Stimulated activated naive CD4-positive, alpha-beta T cell treated with Interleukin-2 at 50 U/mL for 16 hours (primary cell): ENCODE results near the gene KRTAP4-5.
"Not testable (repeated sequence)": the region's sequence is repeated elsewhere in the genome, so short reads cannot be mapped to it uniquely, and the experiment has no call there.

Experiments used
- DNase-seq: peaks from one replicate; lab custom pipeline; 2025; lab: John Stamatoyannopoulos, UW

The KRTAP4-5 gene

DNA sequence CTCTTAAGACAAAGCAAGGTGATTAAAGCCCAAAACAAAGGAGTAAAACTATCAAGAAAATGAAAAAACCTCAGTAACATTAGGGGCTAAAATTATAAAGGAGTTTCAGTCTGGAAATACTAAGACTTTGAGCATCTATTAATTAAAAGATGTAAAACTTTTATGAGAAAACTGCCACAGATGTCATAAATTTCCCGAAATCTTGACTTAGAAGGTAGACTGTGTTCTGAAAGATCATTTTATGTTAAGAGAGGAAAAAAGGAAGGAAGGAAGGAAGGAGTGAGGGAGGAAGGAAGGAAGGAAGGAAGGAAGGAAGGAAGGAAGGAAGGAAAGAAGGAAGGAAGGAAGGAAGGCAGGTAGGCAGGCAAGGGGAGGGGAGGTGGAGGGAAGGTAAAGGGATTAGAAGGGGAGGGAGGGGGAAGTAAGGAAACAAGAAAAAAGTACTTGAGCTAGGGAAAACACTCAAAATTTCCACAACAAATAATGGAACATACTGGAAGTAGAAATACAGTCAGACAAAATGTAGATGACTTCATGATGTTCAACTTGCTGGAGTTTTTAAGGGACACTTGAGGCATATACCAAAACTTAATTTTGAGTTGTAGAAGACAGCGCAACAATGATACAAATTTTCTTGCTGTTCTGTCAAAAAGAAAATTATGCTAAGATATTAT lies 2.0 kb downstream of the KRTAP4-5 start:
- DNase-seq: no peak

DNA sequence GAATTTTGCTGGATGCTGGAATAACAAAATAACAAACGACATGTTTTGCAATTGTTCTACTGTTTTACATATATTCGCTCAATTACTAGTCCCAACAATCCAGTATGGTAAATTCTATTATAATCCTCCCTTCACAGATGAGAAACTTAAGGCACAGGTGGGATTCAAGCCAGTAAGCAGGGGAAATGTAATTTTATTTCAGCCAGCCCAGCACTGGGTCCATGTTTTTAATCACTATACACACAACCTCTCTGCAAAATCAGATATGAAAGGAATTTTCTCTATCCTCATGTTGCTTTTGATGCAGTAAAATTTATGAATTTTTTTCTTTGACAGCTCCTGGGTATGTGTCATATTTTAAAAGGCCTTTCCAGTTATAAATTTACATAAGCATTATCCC lies 4.4 kb downstream of the KRTAP4-5 start:
- no peak for DNase-seq

DNA sequence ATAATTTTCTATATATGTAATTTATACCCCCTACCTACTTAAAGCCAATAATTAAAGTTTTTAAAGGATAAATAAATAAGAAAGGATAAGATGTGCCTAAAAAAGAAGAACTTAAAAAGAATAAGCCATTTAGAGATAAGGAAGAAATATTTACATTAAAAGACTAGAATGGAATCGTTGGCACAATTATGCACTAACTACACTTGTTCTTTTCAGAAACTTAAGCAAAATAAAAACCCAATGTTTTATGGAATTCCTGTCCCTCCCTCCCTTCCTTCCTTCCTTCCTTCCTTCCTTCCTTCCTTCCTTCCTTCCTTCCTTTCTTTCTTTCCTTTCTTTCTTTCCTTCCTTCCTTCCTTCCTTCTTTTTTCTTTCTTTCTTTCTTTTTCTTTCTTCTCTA lies 4.8 kb downstream of the KRTAP4-5 start:
- DNase-seq: no peak

DNA sequence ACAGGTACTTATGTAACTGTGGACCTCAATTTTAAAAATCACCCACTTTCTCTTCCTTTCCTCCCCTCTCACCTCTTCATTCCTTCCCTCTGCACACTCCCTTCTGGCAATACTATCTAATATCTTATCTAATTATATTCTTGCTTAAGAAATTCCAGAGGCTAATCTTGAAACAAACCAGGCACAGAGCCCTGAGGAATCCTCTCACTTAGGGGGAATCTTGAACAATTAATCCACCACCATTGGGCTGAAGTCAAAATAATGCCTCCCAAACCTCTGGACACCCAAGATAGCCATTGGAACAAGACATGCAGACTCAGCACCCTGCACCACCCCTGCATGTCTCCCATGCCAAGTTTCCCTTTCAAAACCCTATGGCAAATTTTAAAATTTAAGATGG lies 8.3 kb downstream of the KRTAP4-5 start:
- no peak for DNase-seq

DNA sequence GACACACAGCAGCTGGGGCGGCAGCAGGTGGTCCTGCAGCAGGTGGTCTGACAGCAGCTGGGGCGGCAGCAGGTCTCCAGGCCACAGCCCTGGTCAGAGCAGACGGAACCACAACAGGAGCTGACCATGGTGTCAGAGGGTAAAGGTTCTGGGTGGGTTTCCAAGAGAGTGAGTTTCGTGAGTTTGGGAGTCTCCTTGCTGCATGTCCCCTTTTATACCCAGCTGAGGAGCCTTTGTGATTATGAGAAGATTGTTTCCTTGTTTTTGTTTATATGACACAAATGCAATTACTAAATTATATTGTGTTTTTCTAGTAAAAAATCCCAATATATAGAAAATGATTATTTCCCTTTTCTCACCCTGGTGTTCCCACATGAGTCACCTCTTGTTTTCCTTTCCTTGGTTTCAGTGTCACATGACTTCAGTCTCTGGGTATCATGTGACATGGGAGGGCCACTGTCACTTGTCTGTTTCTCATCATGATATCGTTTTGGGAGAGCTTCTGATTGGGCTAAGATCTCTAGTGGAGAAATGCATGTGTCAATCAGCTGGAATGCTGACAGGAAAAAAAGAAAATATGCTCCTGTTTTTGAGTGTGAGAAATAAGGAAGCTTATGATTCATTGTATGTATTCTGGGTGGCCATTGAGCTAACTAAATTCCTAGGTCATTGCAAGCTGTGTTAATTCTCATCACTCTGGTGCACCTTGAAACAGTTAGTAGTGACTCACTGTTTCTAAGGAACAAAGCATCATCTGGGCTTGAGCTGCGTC lies 9.1 kb downstream of the KRTAP4-5 start, which contains the start of gene KRTAP4-6:
Gene KRTAP4-6, minus strand, starts transcription at position 185 of the 772 bp plus-strand sequence. Its CDS starts 57 bp downstream, at position 128.
- no peak for DNase-seq

DNA sequence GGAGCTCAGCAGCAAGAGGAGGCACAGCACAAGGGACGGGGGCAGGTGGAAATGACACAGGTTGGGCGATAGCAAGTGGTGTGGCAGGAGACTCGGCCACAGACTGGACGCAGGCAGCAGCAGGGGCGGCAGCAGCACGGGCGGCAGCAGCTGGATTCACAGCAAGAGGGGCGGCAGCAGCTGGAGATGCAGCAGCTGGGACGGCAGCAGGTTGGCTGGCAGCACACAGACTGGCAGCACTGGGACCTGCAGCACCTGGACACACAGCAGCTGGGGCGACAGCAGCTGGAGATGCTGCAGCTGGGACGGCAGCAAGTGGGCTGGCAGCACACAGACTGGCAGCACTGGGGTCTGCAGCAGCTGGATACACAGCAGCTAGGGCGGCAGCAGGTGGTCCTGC lies 9.8 kb downstream of the KRTAP4-5 start:
- not testable (repeated sequence) for DNase-seq

DNA sequence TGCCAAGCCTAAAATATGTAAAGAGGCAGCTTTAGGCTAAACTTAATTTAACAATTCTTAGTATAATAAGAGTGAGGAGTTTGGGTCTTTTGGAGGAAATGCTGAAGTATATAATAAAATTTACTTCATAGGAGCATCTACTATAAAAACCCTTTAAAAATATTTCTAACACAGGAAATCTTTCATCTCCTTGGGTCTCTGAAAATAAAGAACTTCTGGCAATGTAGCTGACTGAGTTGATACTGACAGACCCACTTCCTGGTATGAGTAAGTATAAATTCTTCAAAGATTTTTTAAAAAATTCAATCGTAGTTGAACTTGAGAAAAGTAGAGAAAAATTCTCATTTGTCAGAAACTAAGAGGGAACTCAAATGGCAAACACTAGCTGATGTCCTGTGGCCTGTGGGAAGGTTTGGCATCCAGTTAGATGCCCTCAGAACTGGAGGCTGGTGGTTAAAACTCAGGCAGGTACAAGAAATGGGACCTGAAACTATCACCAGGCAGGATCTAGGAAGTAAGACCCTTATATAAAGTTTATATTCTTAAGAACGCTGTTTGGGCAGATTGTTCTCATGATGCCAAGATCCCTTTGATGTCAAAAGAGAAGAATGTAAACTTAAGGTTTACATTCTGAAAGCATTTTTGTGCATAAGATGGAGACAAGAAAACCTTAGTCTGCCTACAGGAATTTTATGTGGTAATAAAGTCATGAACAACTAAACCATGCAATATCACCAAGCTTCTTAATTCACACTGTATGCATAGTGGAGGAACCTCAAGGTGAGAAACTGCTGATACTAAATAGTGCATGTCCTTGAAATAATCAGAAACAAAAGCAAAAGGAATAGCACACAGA lies 15.5 kb downstream of the KRTAP4-5 start:
- DNase-seq: no peak

DNA sequence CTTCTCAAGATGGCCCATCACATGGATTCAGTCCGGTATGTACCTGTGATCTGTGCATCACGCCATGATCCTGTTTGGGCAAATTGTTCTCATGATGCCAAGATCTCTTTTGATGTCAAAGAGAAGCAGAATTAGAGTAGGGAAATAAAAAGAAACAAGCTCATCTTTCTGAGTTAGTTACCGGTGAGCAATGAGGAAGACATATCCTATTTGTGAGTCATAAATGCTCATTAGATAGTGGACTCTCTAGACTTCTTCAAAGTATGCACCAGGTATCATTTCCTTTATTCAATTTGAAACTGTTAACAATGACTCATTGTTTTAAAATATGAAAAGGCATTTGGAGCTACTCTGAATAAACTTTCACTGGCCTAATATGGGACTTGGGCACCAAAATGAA lies 17.6 kb downstream of the KRTAP4-5 start:
- no peak for DNase-seq

DNA sequence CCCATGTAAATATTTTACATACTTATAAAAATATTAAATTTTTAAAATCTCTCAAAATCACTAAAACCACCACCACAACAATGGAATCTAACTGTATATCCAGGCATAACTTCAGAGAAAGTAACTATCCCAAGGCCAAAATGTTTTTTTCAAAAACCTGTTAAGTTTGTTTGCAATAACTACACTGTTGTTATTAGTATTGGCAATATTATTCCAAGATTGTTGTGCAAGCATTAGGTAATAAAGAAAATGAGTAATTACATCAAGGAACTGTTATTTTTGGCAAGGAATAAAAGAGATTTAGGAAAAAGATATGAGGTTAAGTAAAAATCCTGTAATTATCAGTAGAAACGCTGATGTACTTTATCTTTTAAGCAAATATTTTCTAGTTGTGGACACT lies 22.3 kb downstream of the KRTAP4-5 start:
- DNase-seq: no peak

DNA sequence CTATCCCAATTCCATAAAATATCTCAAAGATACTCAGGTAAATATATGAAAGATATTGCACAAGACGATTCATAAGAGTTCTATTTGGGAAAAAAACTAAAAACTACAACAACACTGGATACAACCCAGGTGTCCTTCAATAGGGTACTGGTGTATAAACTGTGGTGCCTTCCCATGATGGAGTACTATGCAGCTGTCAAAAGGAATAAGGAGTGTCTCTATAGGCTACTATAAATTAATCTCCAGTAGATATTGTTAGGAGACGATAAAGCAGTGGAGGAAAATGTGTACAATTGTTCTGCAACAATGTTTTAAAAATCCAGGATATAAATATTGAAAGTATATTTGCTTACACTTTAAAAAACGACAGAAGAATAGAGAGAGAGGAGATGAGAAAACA lies 23.2 kb downstream of the KRTAP4-5 start:
- no peak for DNase-seq

DNA sequence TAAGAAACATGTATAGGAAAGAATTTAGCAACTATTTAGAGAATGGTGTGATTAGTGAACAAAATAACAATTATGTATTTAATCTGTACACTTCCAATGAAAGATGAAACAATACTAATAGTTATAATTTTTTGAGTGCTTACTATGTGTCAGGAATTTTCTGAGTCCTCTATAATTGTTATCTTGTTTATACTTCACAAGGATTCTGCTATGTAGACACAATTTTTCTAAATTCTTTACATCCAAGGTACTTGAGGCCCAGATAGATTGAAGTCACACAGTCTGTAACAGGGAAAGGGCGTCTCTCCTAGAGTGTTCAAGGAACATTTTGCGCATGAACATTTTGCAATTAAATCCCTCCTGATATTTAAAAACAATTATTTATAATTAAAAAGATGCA lies 24.6 kb downstream of the KRTAP4-5 start:
- DNase-seq: no peak

DNA sequence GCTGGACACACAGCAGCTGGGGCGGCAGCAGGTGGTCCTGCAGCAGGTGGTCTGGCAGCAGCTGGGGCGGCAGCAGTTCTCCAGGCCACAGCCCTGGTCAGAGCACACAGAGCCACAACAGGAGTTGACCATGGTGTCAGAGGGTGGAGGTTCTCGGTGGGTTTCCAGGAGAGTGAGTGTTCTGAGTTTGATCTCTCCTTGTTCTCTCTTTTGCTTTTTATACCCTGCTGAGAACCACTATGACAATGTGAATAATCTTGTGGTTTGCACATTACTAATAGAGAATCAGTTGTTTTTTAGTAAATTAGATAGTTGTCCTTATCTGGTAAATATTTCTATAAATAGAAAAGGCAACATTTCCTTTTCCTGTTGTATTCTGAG lies 25.6 kb downstream of the KRTAP4-5 start, which contains the start of gene KRTAP4-12:
Gene KRTAP4-12, minus strand, starts transcription at position 192 of the 381 bp plus-strand sequence. Its CDS starts 60 bp downstream, at position 132.
- not testable (repeated sequence) for DNase-seq

DNA sequence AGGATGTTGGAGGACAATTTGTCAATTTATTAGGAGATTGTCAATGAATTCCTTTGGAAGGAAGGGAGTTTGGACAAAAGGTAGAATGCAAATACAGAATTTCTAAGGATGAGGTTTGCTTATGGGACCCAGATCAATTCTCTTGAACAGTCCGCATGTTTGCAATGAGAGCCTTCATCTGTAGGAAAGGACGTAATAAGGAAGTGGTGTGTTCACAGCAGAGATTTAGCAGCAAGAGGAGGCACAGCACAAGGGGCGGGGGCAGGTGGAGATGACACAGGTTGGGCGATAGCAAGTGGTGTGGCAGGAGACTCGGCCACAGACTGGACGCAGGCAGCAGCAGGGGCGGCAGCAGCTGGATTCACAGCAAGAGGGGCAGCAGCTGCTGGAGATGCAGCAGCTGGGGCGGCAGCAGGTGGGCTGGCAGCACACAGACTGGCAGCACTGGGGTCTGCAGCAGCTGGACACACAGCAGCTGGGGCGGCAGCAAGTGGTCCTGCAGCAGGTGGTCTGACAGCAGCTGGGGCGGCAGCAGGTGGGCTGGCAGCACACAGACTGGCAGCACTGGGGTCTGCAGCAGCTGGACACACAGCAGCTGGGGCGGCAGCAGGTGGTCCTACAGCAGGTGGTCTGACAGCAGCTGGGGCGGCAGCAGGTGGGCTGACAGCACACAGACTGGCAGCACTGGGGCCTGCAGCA lies 26.2 kb downstream of the KRTAP4-5 start:
- DNase-seq: not testable (repeated sequence)

DNA sequence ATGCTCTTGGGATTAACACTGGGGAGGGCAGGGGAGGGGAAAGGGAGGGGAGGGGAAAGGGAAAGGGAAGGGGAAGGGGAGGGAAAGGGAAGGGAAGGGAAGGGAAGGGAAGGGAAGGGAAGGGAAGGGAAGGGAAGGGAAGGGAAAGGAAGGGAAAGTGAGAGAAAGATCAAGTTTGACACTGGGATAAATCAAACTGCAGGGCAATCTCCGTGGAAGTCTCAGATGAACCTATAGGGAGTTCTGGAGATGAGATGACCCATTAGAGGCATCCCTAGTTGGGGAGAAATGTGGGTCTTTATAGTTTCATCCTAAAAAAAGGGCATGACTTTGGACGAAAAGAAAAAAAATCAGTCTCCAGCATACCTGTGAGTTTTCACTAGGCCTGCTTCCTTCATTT lies 27.9 kb downstream of the KRTAP4-5 start:
- DNase-seq: no peak

DNA sequence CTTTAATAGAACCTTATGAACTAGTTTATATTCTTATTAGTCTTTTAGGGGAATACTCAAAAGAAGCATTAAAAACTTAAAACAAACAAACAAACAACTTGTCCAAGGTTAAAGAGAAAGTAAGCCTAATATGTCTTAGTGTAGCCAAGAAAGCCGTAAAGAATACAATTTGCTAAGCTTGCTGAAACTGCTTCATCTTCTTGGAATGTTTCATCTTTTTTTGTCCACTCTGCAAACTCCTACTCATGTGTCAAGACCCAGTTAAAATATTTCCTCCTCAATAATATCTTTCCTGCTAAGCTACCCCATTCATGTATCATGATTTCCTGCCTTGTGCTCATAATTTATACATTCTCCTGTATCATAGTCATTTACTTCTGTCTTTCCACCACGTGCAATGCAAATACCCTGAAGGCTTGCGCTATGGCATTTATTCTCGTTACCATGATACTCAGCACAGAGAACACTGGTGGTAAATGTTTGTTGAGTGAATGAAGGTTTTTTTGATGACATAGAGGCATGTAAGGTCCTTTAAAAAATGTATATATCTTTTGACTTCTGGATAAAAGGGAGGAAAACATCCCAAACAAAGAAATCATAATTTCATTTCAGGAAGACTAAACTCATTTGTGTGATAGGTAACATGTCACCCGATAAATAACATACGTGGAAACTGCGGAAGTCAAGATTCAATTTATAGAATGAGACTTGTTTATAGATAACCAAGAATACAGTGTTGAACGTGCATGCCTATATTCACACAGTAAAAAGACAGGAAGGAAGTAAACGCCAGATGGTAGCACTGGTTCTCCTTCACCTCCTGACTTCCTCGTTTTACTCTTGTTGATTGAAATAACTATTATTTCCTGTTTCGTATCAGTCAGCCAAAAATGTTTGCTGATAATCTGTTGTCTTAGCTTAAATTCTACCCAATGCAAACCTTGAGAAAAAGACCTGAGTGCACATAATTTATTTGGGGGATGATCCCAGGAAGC lies 29.6 kb downstream of the KRTAP4-5 start:
- DNase-seq: not testable (repeated sequence)

DNA sequence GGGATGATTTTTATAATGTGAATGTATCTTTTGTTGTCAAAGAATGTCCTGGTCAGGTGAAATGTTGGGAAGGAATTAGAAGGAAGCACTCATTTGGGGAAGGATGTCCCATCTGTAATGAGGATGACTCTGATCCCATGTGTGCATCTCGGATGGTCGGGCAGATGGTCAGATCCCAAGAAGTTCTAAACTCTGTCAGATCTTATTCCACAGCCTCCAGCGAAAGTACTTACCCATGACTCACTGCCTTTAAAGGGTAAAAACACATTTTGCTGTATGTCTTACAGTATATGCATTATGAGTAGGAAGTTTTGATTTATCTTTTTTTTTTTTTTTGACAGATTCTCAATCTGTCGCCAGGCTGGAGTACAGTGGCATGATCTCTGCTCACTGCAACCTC lies 30.9 kb downstream of the KRTAP4-5 start:
- no peak for DNase-seq

DNA sequence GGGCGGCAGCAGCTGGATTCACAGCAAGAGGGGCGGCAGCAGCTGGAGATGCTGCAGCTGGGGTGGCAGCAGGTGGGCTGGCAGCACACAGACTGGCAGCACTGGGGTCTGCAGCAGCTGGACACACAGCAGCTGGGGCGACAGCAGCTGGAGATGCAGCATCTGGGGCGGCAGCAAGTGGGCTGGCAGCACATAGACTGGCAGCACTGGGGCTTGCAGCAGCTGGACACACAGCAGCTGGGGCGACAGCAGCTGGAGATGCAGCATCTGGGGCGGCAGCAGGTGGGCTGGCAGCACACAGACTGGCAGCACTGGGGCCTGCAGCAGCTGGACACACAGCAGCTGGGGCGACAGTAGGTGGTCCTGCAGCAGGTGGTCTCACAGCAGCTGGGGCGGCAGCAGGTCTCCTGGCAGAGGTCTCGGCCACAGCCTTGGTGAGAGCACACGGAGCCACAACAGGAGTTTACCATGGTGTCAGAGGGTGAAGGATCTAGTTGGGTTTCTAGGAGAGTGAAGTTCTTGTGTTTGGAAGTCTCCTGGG lies 31.7 kb downstream of the KRTAP4-5 start, which contains the start of gene KRTAP4-11:
Gene KRTAP4-11, minus strand, starts transcription at position 528 of the 541 bp plus-strand sequence. Its CDS starts 58 bp downstream, at position 470.
- DNase-seq: not testable (repeated sequence)

DNA sequence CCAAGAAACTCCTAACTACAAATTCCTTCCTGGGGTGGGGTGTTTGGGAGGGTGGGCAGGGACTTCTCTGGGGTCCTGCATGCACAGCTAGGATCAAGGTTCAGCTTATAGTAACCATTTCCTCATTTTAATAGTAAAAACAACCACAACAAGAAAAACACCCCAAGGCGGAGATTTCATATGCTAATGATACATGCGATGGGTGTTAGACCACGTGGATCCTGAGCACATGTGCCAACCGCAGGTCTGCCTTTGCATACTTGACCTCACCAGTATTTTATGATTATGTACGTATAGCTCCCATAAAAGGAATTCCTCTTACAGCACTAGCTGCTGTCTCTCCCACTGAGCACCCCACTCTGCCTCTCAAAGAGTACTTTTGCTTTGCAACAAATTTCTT lies 33.3 kb downstream of the KRTAP4-5 start:
- no peak for DNase-seq

DNA sequence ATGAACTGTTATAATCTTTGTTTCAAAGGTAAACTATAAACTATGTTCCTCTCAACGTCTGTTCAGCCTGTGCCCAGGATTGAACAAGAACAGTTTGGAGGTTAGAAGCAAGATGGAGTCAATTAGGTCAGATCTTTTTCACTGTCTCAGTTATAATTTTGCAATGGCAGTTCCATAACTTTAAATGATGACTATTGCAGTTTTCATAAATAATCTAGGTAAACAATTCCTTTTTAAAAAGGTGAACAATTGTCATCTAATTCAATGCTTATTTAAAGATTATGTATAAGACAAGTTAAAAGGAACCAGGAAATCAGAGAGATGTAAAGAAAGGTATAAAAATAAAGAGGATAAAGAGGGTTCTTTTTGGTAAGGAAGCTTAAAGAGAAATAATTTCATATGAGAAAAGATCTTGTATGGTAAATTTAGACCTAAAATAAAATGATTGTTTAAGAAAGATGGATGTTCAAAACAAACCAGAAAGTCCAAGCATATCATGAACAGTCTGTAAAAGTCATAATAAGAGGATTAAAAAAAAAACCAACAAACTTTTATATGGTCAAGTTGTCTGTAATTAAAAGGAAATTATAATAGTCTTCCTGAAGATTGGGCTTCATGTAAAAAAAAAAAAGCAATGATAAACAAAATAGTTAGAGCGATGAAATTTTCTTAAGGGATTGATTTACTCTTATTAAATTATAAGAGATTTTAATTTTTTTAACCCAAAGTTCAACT lies 38.3 kb downstream of the KRTAP4-5 start:
- DNase-seq: no peak
